ENCODE results near the gene SREK1.

Gene SREK1

GRCh38 chr5:66164044-66164790 is 20.1 kb downstream of the SREK1 start:
- DNase-seq (ENCODE audit: low read depth, low spot score) = no peak

DNA sequence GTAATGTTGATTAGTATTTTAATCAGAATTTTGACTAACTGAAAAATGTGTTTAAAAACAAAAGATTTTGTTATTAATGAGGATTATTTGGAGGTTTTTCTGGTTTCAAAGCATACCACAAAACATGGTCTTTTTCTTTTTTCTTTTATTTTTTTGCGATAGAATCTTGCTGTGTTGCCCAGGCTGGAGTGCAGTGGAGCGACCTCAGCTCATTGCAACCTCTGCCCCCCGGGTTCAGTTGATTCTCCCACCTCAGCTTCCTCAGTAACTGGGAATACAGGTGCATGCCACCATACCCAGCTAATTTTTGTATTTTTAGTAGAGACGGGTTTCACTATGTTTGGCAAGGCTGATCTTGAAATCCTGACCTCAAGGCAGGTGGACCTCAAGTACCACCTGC is 24.1 kb downstream of the SREK1 start:
- no peak for DNase-seq (ENCODE audit: low read depth, low spot score)

- no peak for DNase-seq (ENCODE audit: low read depth, low spot score)
These were observed 25.4 kb downstream of the SREK1 start for GRCh38 chr5:66169534-66169933.

DNA sequence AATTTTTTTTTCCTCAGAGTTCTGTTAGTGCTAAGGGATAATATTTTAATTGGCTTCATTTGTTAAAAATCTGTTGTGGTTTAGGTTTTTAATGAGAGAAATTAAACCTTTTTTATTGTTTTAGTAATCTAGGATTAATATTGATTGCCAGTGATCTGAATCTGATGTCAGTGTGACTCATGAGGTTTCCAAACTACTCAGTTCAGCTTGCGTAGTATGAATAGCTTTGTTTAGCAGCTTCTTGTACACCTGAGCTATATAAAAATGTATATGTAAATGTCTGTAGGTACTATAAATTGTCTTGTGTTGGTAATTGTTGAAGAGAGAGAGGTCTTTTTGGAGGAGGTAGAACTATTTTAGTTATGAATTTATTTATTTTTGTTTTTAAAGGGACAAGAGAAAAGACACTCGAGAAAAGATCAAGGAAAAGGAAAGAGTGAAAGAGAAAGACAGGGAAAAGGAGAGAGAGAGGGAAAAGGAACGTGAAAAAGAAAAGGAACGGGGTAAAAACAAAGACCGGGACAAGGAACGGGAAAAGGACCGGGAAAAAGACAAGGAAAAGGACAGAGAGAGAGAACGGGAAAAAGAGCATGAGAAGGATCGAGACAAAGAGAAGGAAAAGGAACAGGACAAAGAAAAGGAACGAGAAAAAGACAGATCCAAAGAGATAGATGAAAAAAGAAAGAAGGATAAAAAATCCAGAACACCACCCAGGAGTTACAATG is 26.3 kb downstream of the SREK1 start:
- DNase-seq (ENCODE audit: low read depth, low spot score) = no peak

- DNase-seq (ENCODE audit: low read depth, low spot score) = peak; percentile 66
These were observed 27.5 kb downstream of the SREK1 start for GRCh38 chr5:66171349-66172344.

DNA sequence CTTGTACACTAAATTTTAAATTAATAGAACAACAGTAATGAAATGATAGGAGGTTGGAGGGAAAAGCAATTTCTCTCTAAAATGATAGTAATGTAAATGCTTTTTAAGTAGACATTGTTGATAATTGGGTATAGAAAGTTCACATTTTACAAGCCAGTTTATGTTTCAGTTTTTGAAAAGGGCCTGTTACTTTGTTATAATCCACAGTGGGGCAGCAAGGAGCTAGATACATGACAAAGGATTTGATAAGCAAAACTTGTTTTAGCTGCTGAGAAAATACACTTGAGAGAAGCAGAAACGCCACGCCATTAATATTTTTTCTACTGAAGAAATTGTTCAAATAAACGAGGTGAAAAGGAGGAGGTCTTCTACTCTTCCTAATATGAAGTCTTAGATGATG is 30.2 kb downstream of the SREK1 start:
- DNase-seq (ENCODE audit: low read depth, low spot score) = peak; percentile 51

DNA sequence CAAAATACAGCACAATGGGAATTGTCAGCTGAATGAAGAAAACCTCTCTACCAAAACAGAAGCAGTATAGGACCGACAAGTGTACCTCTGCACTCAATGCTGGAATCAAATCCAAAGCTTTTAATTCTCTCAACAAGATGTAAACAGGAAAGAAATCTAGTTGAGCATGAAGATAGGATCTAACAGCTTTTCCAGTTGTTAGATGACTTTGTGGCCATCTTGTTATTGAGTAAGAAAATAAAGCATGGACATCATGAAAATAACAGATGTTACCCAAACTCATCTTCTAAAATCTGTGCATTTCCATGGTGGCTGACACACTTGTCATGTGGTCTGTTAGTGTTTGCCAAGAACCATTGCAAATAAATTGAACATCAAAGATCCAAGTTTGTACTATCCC is 34.7 kb downstream of the SREK1 start:
- DNase-seq (ENCODE audit: low read depth, low spot score) = no peak

DNA sequence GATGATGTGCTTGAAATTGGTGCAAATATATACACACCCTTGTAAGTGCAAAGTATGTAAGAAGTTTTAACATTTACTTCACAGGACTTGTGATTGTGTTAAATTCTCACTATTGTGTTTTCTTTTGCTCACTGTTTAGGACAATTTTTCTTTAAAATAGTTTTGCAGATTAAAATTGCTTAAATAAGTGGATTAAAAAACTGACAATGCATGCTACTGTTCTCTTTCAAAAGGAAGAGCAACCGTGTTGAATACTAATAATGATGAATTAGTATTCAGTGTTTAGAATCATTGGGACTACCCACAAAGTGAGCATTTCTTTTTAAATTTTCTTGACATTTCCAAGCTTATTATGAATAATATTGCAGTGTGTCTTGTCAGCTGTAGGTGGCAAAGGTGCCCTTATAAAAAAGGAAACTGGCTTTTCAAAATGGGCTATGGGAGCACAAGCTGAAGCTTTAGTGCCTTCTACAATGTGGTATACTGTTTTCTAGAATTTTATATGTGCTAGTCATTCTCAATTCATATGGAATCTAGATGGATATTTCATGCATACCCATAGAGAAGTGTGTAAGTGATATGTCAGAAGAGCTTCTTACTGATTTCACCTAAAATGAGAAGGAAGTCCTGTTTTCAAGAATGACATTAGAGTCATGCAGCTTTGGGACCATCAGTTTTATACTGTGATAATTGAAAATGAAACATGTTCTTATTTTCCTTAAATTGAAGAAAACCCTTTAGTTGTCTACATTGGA is 35.4 kb downstream of the SREK1 start:
- no peak for DNase-seq (ENCODE audit: low read depth, low spot score)

- no peak for DNase-seq (ENCODE audit: low read depth, low spot score)
These were observed 36.4 kb downstream of the SREK1 start for GRCh38 chr5:66180282-66181155.

- DNase-seq (ENCODE audit: low read depth, low spot score) = no peak
These were observed 42.0 kb downstream of the SREK1 start for GRCh38 chr5:66186108-66186507.

DNA sequence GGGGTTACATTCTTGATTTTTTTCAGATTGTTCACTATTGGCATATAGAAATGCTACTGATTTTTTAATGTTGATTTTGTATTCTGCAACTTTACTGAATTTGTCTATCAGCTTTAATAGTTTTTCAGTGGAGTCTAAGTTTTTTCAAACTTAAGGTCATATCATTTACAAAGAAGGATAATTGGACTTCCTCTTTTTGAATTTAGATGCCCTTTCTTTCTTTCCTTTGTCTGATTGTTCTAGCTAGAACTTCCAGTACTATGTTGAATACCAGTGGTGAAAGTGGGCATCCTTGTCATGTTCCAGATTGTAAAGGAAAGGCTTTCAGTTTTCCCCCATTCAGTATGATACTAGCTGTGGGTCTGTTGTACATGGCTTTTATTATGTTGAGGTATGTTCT is 49.3 kb downstream of the SREK1 start:
- DNase-seq (ENCODE audit: low read depth, low spot score) = no peak

DNA sequence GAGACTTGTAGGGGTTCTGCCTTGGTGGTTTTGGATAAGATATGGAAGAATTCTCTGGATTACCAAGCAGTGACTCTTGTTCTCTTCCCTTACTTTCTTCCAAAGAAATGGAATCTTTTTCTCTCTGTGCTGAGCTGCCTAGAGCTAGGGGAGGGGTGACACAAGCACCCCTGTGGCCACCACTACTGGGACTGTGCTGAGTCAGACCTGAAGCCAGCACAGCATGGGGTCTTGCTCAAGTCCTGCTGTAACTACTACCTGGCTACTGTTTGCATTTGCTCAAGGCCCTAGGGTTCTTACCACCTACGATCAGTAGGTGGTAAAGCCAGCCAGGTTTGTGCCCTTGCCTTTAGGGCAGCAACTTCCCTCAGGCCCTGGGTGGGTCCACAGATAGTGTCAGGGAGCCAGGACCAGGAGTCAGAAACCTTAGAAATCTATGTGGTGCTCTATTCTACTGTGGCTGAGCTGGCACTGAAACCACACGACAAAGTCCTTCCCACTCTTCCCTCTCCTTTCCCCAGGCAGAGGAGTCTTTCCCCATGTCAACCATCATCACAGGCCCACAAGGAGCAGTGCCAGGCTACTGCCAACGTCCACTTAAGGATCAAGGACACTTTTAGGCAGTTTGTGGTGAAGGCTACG is 53.8 kb downstream of the SREK1 start:
- DNase-seq (ENCODE audit: low read depth, low spot score) = peak; percentile 65

DNA sequence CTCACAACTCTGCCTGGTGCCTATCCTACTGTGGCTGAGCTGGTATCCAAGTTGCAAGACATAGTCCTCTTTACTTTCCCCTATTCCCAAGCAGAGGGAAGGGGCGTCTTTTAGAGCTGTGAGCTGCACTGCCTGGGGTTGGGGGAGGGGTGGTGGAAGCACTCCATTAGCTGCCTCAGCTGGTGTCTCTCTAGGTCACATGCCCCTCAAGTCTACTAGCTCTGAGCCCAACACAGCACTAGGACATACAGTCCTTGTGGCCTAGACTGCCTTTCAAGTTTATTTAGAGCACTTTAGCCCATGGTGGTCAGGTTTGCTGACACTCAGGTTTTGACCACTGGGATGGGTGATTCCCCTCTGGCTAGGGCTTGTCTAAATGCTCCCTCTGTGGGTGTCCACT is 54.7 kb downstream of the SREK1 start:
- no peak for DNase-seq (ENCODE audit: low read depth, low spot score)

DNA sequence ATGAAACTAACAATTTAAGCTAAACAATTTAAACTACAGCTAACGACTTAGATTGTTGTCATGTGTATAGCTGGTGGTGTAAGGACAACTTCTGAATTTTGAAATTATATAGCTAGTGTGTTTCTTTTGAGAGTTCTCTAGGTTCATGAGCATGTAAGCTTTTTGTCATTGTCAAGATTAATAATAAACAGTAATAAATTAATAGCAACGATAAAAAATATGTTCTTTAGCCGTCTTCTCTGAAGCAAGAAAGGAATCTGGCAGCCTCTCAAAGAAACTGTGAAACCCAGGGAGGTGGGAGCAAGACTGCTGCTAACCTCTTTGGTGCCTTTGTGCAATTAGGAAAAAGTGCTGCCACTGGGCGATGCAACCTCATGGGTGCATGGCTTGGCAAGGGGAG is 59.4 kb downstream of the SREK1 start:
- no peak for DNase-seq (ENCODE audit: low read depth, low spot score)

DNA sequence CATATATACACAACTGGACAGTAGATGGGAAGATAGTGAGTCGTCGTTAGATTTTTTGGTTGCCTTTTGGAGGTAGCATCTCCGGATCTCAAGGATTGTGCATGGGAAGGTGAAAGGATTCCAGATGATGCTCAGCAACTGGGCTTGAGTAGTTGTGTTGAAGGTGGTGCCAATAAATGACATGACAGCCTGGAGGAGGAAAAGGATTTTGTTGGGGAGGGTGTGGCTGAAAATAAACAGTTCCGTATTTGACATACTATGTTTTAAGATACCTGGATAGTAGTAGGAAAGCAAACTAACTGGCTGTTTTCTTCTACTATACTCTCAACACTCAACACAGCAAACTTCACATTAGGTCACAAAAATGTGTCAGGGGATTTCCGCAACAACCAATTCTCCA is 62.4 kb downstream of the SREK1 start:
- DNase-seq (ENCODE audit: low read depth, low spot score) = no peak

DNA sequence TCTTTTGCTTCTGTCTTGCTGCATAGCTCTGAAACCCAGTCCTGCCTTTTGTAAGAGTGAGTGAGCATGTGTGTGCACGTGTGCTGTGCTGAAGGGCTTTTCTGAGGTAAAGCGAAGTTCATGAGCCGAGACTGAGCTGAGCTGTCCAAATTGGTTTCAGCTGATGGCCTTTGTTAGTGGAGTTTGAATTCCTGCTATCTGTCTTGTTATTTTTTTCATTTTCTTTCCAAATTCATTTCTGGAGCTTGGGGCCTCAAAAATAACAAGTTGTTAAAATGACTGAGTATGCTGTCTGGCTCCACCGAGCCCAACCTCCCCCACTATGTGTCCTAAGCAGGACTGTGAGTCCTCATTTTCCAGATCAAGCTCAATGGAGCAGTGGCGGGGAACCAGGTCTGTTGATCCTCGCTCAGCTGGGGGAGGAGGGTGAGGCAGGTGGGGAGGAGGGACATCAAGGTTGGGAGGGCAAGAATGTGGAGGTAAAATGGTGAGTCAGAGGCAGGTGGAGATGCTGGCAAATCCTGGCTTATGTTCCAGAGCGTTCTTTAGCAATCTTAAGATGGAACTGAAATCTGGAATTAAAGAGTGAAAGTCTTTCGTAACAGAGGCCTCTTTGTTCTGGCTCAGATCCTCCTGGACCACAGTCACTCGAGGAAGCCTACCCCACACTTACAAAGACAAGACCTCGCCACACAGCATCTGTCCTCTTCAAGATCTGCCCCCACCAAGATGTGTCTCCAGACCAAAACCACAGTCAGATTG is 63.9 kb downstream of the SREK1 start:
- DNase-seq (ENCODE audit: low read depth, low spot score) = no peak

DNA sequence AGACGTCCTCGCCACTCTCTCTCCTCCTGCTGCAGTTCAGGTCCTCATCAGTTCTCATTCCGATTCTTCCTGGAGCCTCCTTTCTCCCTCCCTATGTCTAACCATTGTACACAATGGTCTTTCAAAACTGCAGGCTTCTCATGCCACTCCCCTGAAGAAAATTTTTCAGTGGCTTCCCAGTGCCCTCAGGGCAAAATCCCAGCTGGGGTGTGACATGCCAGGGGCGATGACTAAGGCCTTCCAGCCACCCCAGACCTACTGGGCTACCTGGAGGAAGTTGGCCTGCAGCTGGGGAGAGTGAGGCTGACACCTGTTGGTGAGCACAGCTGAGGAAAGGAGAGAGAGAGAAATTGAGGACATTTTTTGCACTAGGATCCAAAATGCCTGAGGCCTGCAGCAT is 65.2 kb downstream of the SREK1 start:
- DNase-seq (ENCODE audit: low read depth, low spot score) = peak; percentile 42

DNA sequence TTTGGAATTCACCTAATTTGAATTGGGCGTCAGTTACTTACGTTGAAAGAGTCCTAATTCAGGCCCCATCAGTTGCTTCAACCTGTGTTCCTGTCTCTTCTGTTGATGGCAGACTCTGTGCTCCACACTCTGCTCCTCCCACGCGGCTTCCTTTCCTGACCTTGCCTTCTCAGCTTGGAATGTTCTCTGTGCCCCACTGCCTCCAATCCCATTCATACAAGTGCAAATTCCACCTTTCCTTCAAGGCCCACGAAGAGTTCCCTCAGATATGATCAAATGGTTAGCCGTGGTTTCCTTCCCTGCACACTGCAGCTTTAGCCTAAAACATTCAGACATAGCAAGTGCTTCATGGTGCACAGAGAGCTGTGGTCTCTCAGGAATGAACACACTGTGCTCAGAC is 65.7 kb downstream of the SREK1 start:
- DNase-seq (ENCODE audit: low read depth, low spot score) = peak; percentile 43

DNA sequence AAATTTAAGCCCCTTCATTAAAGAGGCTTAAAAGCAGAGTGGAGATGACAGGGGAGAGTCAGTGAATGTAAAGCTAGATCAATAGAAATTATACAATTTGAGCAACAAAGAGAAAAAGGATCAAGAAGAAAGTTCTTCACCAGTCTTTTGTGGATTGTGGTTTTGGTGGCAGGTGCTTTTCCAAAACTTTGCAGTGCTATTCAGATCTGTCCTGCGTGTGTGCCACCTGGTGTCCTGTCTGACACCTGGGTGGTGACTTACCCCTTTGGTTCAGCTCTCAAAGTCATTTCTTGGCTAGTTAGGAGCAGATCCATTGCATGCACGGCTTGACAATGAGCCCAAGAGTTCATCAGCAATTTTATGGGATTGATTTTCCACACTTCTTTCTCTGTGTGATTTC is 69.4 kb downstream of the SREK1 start:
- no peak for DNase-seq (ENCODE audit: low read depth, low spot score)

Data from astrocyte of the hippocampus (primary cell).